VCaP (cell line): ENCODE data around the gene MOV10.

Experiments
- H3K27ac ChIP-seq: fragments of 450-650 bp; 2 replicates; pipeline ENCODE4 v1.5.1; 2017
- TF ChIP-seq, protein P1 (sequence below): fragments of 450-650 bp; conservative IDR thresholded peaks from 2 replicates; pipeline ENCODE4 v1.5.1; 2017; ENCODE audit warnings: mild to moderate bottlenecking, moderate library complexity

MOV10 gene

DNA sequence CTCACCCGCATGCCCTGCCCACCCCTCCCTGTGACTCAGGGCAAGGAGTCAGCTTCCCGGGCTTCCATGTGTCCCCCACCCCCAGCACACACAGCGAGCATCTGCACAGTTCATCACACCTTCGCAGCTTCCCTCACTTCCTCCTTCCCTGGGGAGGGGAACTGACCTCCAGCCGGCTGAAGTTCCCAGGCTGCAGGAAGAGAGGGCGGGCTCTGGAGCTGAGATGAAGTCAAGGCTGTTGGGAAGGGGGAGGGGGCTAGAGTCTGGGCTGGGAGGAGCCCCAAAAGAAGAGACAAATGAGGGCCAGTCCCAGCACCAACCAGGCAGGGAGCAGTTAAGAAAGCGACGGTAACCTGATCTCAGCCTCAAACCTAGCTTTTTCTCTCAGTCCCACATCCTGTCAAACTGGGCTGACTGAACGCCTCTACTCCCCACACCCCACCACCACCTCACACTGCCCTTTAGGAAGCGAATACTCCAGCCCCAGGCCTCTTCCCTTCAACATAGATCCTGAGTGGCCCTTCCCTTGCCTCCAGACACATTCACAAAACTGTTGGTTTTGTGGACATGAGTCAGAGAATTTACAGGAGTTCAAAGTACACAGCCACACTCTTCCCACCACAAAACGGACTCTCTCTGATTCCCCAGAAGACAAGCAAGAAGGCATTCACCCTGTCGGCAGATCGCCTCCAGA is 30.6 kb downstream of the MOV10 start:
- TF ChIP-seq, protein P1, sequence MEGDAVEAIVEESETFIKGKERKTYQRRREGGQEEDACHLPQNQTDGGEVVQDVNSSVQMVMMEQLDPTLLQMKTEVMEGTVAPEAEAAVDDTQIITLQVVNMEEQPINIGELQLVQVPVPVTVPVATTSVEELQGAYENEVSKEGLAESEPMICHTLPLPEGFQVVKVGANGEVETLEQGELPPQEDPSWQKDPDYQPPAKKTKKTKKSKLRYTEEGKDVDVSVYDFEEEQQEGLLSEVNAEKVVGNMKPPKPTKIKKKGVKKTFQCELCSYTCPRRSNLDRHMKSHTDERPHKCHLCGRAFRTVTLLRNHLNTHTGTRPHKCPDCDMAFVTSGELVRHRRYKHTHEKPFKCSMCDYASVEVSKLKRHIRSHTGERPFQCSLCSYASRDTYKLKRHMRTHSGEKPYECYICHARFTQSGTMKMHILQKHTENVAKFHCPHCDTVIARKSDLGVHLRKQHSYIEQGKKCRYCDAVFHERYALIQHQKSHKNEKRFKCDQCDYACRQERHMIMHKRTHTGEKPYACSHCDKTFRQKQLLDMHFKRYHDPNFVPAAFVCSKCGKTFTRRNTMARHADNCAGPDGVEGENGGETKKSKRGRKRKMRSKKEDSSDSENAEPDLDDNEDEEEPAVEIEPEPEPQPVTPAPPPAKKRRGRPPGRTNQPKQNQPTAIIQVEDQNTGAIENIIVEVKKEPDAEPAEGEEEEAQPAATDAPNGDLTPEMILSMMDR: no peak
- H3K27ac ChIP-seq: peak overlapping the region; percentile 62

DNA sequence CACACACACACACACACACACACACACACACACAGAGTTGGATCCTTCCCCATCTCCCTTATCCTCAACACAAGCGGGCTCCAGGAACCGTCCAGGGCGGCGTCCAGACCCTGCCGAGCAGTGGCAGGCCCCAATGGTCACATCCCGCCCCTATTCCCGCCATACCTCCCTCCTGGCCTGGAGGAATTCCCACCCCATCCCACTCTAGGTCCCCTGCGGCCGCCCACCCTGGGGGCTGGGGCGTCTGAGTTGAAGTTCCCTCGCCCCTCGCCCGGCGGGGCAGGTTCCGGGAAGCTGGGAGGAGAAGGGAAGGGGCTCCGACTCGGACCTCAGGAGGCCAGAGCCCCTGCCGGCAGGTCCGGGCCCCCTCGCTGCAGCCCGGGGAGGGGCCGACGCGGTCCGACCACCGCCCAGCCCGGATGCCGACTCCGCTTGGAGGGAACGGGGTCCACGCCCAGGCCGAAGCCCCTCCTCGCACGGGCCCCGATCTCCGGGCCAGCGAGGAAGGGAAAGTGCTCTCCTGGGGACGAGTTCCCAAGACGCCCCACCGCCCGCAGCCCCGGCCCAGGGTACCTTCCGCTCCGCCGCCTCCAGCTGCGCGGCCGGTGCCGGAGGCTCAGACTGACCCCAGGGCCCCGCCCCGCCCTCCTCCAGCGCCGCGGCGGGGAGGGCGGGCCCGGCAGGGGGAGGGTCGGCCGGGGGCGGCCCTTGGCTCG is 32.2 kb downstream of the MOV10 start, which contains the start of gene RHOC:
RHOC (minus strand) TSS at position 623 of the 716 bp plus-strand sequence. CDS start 3,328 bp downstream, outside the sequence.
- TF ChIP-seq, protein P1: no peak
- H3K27ac ChIP-seq: peak within 1 kb of the TSS; percentile 77

DNA sequence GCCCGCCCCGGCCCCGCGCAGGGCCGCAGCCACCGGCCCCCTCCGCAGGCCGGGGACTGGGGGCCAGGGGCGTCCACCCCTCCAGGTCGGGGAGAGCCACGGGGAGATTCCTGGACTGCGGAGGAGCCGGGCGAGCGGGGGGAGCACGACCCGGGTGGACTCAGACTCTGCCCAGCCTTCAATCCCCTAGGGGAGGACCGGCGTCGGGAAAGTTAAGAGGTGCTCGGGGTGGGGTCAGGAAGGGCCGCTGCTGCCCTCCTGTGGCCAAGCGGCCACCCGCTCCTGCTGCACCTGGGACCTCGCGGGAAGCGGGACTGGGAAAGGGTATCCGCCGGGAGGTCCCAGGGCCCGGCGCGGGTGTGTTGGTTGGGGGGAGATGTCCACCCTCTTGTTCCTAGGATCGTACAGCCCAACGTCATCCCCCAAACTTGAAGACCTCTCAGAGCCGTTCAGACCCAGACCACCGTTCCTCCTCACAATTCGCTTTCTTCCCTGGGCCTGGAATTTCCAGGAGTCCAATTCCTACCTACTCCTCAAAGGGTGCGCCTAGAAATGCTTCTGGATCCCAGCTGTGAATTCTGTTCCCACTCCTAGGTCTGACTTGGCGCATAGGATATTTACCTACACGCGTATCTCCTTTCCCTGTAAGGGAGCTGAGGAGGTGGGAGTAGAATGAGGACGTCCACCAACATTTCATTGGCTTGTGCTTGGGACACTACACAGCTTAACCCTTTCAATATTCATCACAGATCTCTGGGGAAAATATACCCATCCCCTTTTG is 33.0 kb downstream of the MOV10 start:
- TF ChIP-seq, protein P1: peak; percentile 95
- peak overlapping the region; percentile 77 for H3K27ac ChIP-seq

DNA sequence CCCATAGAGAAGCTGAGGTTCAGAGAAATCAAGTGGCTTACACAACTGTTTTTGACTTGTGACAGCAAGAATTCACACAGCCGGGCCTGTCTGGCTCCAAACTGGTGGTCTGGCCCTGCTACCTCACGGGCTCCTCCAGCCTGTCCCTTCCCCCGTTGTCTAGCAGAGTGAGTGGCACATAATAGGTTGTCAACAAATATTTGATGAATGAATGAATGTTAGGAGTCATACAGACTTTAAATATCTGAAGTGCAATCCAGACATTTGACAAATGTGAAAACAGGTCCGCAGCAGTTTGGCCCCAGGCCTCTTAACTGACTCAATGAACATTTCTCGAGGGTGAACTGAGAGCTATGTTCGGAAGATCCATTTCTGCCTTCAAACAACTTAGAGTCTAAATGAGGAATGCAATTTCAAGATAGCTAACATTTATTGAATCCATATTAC is 33.6 kb downstream of the MOV10 start:
- TF ChIP-seq, protein P1: no peak
- H3K27ac ChIP-seq: peak overlapping the region; percentile 77

DNA sequence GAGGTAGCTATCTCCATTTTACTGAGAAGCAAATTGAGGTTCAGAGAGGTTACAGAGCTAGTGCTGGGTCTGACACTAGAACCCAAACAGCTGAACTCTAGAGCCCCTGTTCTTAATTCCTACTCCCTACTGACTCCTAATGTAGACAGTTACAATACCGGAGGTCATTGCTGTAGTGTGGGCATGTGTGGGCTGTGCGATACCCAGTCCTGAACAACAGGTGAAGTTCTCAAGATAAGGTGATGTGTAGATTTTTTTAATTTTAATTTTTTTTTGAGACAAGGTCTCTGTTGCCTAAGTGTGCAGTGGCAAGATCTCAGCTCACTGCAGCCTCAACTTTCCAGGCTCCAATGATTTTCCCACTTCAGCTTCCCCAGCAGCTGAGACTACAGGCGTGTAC is 34.0 kb downstream of the MOV10 start:
- TF ChIP-seq, protein P1: no peak
- H3K27ac ChIP-seq: no peak overlapping the region

DNA sequence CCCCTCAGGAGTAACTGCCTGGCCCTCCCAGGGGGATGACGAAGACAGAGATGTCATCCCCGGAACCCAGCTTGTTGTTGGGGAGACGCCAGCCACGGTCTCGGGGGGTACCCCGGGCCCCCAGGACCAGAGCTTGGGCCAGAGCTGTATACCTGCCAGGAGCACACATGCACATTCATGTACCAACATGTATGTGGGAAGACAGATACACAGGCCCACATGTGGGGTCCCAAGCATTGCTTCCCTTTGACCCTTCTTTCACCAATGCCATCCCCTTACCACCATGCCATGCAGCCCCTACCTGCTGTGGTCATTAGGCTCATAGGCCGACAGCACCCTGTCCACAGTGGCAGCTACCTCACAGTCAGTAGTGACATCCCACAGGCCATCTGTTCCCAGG is 35.7 kb downstream of the MOV10 start:
- TF ChIP-seq, protein P1: no peak
- no peak overlapping the region for H3K27ac ChIP-seq

DNA sequence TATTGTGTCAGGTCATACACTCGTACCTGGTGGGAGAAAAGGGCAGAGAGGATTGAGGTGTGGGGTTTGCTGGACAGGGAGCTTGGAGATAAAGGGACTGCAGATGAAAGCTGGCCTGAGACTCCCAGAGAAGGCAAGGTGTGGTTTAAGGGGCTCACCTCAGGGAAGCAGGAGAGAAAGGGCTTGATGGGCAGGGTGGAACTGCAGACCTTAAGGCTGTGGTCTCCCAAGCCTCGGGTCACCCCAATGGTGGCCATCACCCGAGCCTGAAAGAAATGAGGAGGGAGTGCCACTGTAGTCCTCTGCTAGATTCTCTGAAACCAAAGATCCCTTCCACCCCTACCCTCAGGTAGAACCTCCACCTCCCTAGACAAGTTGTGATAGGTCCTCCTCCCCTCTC is 36.1 kb downstream of the MOV10 start:
- TF ChIP-seq, protein P1: no peak
- H3K27ac ChIP-seq: no peak overlapping the region
